ENCODE results near the gene CAMTA1.

DNA sequence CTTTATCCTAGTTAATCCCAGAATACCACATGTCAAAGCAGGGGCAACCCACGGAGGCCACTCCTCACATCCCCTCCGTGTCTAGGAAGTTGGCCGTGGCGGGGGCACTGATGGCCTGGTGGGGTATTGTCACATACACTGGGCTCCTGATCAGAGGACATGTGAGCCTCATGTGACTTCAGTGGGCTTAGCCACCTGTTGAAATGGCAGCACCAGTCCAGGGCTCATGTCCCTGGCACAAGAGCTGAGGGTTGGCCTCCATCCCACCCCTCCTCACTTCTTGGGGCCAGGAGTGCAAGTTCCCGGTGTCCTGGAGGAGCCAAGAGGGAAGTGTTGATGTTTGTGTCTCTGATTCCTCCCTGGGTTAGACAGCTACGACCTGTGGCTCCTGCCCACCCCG, 313.4 kb downstream of the CAMTA1 start:
- no peak for TF ChIP-seq EZH2 (IDR thresholded peaks at IDR 0.05; ENCODE audit: borderline replicate concordance)
- TF ChIP-seq, protein P1, sequence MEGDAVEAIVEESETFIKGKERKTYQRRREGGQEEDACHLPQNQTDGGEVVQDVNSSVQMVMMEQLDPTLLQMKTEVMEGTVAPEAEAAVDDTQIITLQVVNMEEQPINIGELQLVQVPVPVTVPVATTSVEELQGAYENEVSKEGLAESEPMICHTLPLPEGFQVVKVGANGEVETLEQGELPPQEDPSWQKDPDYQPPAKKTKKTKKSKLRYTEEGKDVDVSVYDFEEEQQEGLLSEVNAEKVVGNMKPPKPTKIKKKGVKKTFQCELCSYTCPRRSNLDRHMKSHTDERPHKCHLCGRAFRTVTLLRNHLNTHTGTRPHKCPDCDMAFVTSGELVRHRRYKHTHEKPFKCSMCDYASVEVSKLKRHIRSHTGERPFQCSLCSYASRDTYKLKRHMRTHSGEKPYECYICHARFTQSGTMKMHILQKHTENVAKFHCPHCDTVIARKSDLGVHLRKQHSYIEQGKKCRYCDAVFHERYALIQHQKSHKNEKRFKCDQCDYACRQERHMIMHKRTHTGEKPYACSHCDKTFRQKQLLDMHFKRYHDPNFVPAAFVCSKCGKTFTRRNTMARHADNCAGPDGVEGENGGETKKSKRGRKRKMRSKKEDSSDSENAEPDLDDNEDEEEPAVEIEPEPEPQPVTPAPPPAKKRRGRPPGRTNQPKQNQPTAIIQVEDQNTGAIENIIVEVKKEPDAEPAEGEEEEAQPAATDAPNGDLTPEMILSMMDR (IDR thresholded peaks at IDR 0.05; ENCODE audit: poor library complexity), result no peak
- no peak for TF ChIP-seq EZH2phosphoT487 (IDR thresholded peaks at IDR 0.05; ENCODE audit: low read depth, severe bottlenecking, unreplicated experiment)

All from hepatocyte (in vitro differentiated cells).